Gastrocnemius medialis (tissue), 4 donors: ENCODE results near the gene FNDC3A. TPM values are rescaled to one million over a fixed set of nuclear protein-coding genes. Genes with fewer than 3 reads are reported as not detected.

ENCODE experiments used
- ATAC-seq, 2 donors: fragments of 150-250 bp; one replicate each; pipeline ENCODE4 v1.9.1; 2016
- DNase-seq, 2 donors: peaks; one replicate each; pipeline ENCODE4 v3.0.0-alpha.2; 2019
- H3K27ac ChIP-seq, 4 donors: fragments of 200-600 bp; sonication (generic); 1 replicate in 1 of 4; 2 replicates in 3 of 4; pipeline ENCODE4 v1.5.1; 2016 to 2018; ENCODE audit warnings: mild to moderate bottlenecking in 2 of 4, moderate library complexity in 1 of 4
- H3K27me3 ChIP-seq, 3 donors: fragments of 200-600 bp; sonication (generic) in 2 of 3; 1 replicate in 1 of 3; 2 replicates in 2 of 3; pipeline versions ENCODE4 v1.5.1 to v1.6.0; 2016 to 2019; ENCODE audit warnings: mild to moderate bottlenecking in 1 of 3, moderate library complexity in 1 of 3
- H3K36me3 ChIP-seq, 2 donors: fragments of 200-600 bp; sonication (generic) in 1 of 2; one replicate each; pipeline ENCODE4 v1.5.1; 2017 to 2018
- H3K4me1 ChIP-seq, 2 donors: fragments of 200-600 bp; sonication (generic) in 1 of 2; one replicate each; pipeline ENCODE4 v1.5.1; 2016 to 2017; ENCODE audit warnings: mild to moderate bottlenecking in 2 of 2
- H3K4me3 ChIP-seq, 4 donors: fragments of 200-600 bp; sonication (generic) in 3 of 4; 1 replicate in 1 of 4; 2 replicates in 3 of 4; pipeline ENCODE4 v1.5.1; 2016 to 2019; ENCODE audit warnings: mild to moderate bottlenecking in 2 of 4
- H3K9me3 ChIP-seq, 3 donors: fragments of 200-600 bp; sonication (generic) in 2 of 3; 1 replicate in 1 of 3; 2 replicates in 2 of 3; pipeline ENCODE4 v1.5.1; 2016 to 2019
- CTCF ChIP-seq, 5 experiments: fragments of 450-650 bp in 3 of 5; fragments of 200-600 bp in 2 of 5; sonication (generic) in 2 of 5; IDR thresholded peaks in 4 of 5; conservative IDR thresholded peaks in 1 of 5; 1 replicate in 4 of 5; 2 replicates in 1 of 5; pipeline ENCODE4 v1.5.1; 2016 to 2019; ENCODE audit warnings: antibody characterized with exemption in 5 of 5, mild to moderate bottlenecking in 3 of 5, moderate library complexity in 3 of 5
- POLR2A ChIP-seq, 2 donors: fragments of 450-650 bp; IDR thresholded peaks; one replicate each; pipeline ENCODE4 v1.6.1; 2017; ENCODE audit warnings: antibody characterized with exemption in 2 of 2, mild to moderate bottlenecking in 2 of 2, moderate library complexity in 2 of 2
- in situ Hi-C, 4 donors: fragments of 200-750 bp; cut with MboI; loops; one replicate each; pipeline versions ENCODE4 v1.15.0 to v1.8.0; 2017; ENCODE audit warnings: low sequenced_read_pairs in 4 of 4
- intact Hi-C: fragments of 100-400 bp; cut with DNase I; formaldehyde crosslinking; loops from one replicate; pipeline ENCODE4 v1.15.1; 2023; ENCODE audit warnings: low total_unique reads
- total RNA-seq, 4 donors: library from RNA; depleted of rRNA; stranded (reverse); fragments of >200 nt; gene quantifications; one replicate each; pipeline versions ENCODE4 v1.1.0 to v1.2.3, GENCODE V29; 2016

FNDC3A gene
- total RNA-seq, 4 donors from 2014 or later, result 9.6 to 18.3 (median 10.4) TPM

- Histone ChIP-seq H3K4me1 (no peaks in the 10 kb centered on the region), H3K36me3 (no peaks in the 10 kb centered on the region), H3K4me3 (no peak overlapping the region), H3K27ac (no peak overlapping the region), H3K9me3 (no peaks in the 10 kb centered on the region), H3K27me3 (peaks cover 0 to 3% (median 0%) of the 10 kb centered on the region in 3 donors)
- DNase-seq, result no peak
- TF ChIP-seq CTCF (IDR thresholded peaks at IDR 0.05 in 4 of 5, conservative IDR thresholded peaks at IDR 0.05 in 1 of 5) (no peak), POLR2A (IDR thresholded peaks at IDR 0.05) (no peak)
- in situ Hi-C loops, result no loop called here
- ATAC-seq, result no peak
- intact Hi-C loops, result no loop called here
Measured at GRCh38 chr13:48938308-48938943, 37.3 kb upstream of the FNDC3A start.

GRCh38 chr13:48939728-48940127 lies 36.0 kb upstream of the FNDC3A start:
- ATAC-seq, result no peak
- Histone ChIP-seq H3K27ac (no peak overlapping the region), H3K27me3 (no peaks in the 10 kb centered on the region), H3K36me3 (no peaks in the 10 kb centered on the region), H3K4me1 (no peaks in the 10 kb centered on the region), H3K4me3 (no peak overlapping the region), H3K9me3 (no peaks in the 10 kb centered on the region)
- intact Hi-C loops (no loop called here), in situ Hi-C loops (no loop called here)
- TF ChIP-seq CTCF (IDR thresholded peaks at IDR 0.05 in 4 of 5, conservative IDR thresholded peaks at IDR 0.05 in 1 of 5) (no peak), POLR2A (IDR thresholded peaks at IDR 0.05) (no peak)
- DNase-seq, result no peak

GRCh38 chr13:48942131-48942530 lies 33.6 kb upstream of the FNDC3A start:
- H3K4me1 ChIP-seq, result no peaks in the 10 kb centered on the region
- no peaks in the 10 kb centered on the region for H3K27me3 ChIP-seq
- intact Hi-C loops (no loop called here), in situ Hi-C loops (no loop called here)
- TF ChIP-seq POLR2A (IDR thresholded peaks at IDR 0.05) (no peak), CTCF (IDR thresholded peaks at IDR 0.05 in 4 of 5, conservative IDR thresholded peaks at IDR 0.05 in 1 of 5) (no peak)
- H3K36me3 ChIP-seq, result no peaks in the 10 kb centered on the region
- H3K27ac ChIP-seq, result no peak overlapping the region
- no peak for DNase-seq
- ATAC-seq, result no peak
- no peak overlapping the region for H3K4me3 ChIP-seq
- no peaks in the 10 kb centered on the region for H3K9me3 ChIP-seq

- Histone ChIP-seq H3K9me3 (no peaks in the 10 kb centered on the region), H3K4me1 (no peaks in the 10 kb centered on the region), H3K27me3 (no peaks in the 10 kb centered on the region), H3K36me3 (no peaks in the 10 kb centered on the region), H3K4me3 (no peak overlapping the region), H3K27ac (no peak overlapping the region)
- ATAC-seq (no peak), DNase-seq (no peak)
- in situ Hi-C loops (no loop called here), intact Hi-C loops (no loop called here)
- TF ChIP-seq POLR2A (IDR thresholded peaks at IDR 0.05), result no peak
- TF ChIP-seq CTCF (IDR thresholded peaks at IDR 0.05 in 4 of 5, conservative IDR thresholded peaks at IDR 0.05 in 1 of 5), result no peak
Measured at GRCh38 chr13:48944221-48944620, 31.5 kb upstream of the FNDC3A start.

GRCh38 chr13:48945626-48946025 lies 30.1 kb upstream of the FNDC3A start:
- in situ Hi-C loops (no loop called here), intact Hi-C loops (no loop called here)
- ATAC-seq (no peak), DNase-seq (no peak)
- no peak overlapping the region for H3K4me3 ChIP-seq
- H3K36me3 ChIP-seq, result no peaks in the 10 kb centered on the region
- TF ChIP-seq POLR2A (IDR thresholded peaks at IDR 0.05), result no peak
- TF ChIP-seq CTCF (IDR thresholded peaks at IDR 0.05 in 4 of 5, conservative IDR thresholded peaks at IDR 0.05 in 1 of 5), result no peak
- no peak overlapping the region for H3K27ac ChIP-seq
- H3K4me1 ChIP-seq, result no peaks in the 10 kb centered on the region
- H3K27me3 ChIP-seq, result no peaks in the 10 kb centered on the region
- H3K9me3 ChIP-seq, result no peaks in the 10 kb centered on the region
